ENCODE results near the gene HEXD. TPM values are rescaled to one million over a fixed set of nuclear protein-coding genes. Genes with fewer than 3 reads are reported as not detected.
"Not testable (repeated sequence)": the region's sequence is repeated elsewhere in the genome, so short reads cannot be mapped to it uniquely, and the experiment has no call there.

HEXD gene
- total RNA-seq, 1 donor from 2014 or later = 9.7 TPM

DNA sequence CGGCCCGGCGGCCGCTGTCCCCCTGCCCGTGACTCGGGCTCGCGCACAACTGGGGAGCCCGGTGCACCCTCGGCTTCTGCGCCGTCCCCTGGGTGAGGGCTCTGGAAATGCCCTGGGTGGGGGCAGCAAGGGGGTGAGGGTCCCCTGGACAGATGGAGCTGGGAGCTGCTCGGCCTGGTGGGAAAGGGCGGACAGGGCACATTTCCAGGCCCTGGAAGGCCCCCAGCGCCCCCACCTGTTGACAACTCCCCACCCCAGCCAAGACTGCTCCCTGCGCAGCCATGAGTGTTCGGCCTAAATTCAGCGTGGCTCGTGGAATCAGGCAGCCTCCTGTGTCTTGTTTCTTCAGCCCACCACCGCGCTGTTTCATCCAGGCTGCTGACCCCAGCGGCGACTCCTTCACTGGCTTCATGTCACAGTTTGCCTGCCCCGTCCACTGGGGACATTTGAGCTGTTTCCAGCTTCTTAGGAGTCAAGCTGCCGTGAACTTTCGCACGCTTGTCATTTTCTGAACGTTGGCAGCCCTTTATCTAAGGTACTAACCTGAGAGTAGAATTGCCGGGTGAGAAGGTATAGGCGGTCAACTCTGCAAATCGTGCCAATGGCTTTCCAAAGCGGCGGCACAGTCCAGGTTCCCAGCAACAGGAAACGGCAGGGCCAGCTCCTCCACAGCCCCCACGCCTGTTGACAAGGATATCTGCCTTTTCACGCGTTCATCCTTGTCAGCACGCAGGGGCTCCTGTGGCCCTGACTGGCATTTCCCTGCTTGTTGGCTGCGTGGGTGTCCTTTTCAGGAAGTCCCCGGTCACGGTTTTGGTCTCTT is 45.7 kb upstream of the HEXD start:
- no peak for FAIRE-seq
- DNase-seq (ENCODE audit: low read depth) = no peak
- H3K27me3 ChIP-seq (ENCODE audit: control insufficient read depth, insufficient read depth, low read length) = peaks cover 31% of the 10 kb centered on the region
- no peak overlapping the region for H3K4me3 ChIP-seq (ENCODE audit: low read depth, low read length)
- TF ChIP-seq, protein P1, sequence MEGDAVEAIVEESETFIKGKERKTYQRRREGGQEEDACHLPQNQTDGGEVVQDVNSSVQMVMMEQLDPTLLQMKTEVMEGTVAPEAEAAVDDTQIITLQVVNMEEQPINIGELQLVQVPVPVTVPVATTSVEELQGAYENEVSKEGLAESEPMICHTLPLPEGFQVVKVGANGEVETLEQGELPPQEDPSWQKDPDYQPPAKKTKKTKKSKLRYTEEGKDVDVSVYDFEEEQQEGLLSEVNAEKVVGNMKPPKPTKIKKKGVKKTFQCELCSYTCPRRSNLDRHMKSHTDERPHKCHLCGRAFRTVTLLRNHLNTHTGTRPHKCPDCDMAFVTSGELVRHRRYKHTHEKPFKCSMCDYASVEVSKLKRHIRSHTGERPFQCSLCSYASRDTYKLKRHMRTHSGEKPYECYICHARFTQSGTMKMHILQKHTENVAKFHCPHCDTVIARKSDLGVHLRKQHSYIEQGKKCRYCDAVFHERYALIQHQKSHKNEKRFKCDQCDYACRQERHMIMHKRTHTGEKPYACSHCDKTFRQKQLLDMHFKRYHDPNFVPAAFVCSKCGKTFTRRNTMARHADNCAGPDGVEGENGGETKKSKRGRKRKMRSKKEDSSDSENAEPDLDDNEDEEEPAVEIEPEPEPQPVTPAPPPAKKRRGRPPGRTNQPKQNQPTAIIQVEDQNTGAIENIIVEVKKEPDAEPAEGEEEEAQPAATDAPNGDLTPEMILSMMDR (IDR thresholded peaks at IDR 0.05; ENCODE audit: insufficient read depth, low read length, severe bottlenecking) = no peak
- H3K36me3 ChIP-seq (ENCODE audit: control insufficient read depth, insufficient read depth, low read length) = no peaks in the 10 kb centered on the region

DNA sequence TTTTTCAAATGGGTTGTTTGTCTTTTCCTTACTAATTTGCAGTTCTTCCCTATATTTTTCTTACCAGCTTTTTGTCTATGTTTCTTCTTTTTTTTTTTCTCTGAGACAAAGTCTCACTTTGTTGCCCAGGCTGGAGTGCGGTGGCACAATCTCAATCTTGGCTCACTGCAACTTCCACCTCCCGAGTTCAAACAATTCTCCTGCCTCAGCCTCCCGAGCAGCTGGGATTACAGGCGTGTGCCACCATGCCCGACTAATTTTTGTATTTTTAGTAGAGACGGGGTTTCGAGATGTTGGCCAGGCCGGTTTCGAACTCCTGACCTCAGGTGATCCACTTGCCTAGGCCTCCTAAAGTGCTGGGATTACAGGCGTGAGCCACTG is 45.1 kb upstream of the HEXD start:
- not testable (repeated sequence) for H3K36me3 ChIP-seq (ENCODE audit: control insufficient read depth, insufficient read depth, low read length); FAIRE-seq; DNase-seq (ENCODE audit: low read depth); H3K4me3 ChIP-seq (ENCODE audit: low read depth, low read length)
- H3K27me3 ChIP-seq (ENCODE audit: control insufficient read depth, insufficient read depth, low read length) = peaks cover 32% of the 10 kb centered on the region

DNA sequence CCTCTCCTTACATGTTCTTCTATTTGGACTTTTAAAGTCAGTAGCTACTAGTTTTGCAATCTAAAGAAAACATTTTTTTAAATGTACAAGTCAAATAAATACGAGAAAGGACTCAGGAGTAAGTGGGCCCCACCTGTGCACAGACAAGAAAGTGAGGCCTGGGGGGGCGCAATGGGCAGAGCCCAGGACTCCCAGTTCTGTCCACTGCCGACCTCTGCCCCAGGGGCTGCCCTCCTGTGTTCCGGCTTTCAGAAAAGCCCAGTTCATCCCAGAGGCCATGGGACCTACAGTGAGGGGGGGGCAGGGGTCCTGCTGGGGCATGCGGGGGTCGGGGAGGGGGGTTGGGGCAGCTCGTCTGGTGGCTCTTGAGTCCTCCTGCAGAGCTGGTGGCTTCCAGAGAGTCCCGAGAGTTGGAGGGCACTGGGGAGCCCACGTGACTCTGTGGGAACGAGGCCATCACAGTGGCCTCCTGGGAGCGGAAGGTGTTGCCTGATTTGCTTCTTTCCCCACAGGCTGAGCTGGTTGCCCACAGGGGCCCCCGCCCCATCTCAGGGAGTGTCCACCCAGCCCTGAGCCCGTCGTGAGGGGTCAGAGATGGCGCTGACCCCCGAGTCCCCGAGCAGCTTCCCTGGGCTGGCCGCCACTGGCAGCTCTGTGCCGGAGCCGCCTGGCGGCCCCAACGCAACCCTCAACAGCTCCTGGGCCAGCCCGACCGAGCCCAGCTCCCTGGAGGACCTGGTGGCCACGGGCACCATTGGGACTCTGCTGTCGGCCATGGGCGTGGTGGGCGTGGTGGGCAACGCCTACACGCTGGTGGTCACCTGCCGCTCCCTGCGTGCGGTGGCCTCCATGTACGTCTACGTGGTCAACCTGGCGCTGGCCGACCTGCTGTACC is 44.2 kb upstream of the HEXD start:
- no peaks in the 10 kb centered on the region for H3K36me3 ChIP-seq (ENCODE audit: control insufficient read depth, insufficient read depth, low read length)
- peaks cover 31% of the 10 kb centered on the region for H3K27me3 ChIP-seq (ENCODE audit: control insufficient read depth, insufficient read depth, low read length)
- no peak overlapping the region for H3K4me3 ChIP-seq (ENCODE audit: low read depth, low read length)
- TF ChIP-seq, protein P1 (IDR thresholded peaks at IDR 0.05; ENCODE audit: insufficient read depth, low read length, severe bottlenecking) = no peak
- DNase-seq (ENCODE audit: low read depth) = no peak
- FAIRE-seq = no peak

DNA sequence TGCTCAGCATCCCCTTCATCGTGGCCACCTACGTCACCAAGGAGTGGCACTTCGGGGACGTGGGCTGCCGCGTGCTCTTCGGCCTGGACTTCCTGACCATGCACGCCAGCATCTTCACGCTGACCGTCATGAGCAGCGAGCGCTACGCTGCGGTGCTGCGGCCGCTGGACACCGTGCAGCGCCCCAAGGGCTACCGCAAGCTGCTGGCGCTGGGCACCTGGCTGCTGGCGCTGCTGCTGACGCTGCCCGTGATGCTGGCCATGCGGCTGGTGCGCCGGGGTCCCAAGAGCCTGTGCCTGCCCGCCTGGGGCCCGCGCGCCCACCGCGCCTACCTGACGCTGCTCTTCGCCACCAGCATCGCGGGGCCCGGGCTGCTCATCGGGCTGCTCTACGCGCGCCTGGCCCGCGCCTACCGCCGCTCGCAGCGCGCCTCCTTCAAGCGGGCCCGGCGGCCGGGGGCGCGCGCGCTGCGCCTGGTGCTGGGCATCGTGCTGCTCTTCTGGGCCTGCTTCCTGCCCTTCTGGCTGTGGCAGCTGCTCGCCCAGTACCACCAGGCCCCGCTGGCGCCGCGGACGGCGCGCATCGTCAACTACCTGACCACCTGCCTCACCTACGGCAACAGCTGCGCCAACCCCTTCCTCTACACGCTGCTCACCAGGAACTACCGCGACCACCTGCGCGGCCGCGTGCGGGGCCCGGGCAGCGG is 43.4 kb upstream of the HEXD start:
- TF ChIP-seq, protein P1 (IDR thresholded peaks at IDR 0.05; ENCODE audit: insufficient read depth, low read length, severe bottlenecking) = no peak
- FAIRE-seq (no peak), DNase-seq (ENCODE audit: low read depth) (no peak)
- Histone ChIP-seq H3K27me3 (ENCODE audit: control insufficient read depth, insufficient read depth, low read length) (peaks cover 32% of the 10 kb centered on the region), H3K36me3 (ENCODE audit: control insufficient read depth, insufficient read depth, low read length) (no peaks in the 10 kb centered on the region), H3K4me3 (ENCODE audit: low read depth, low read length) (no peak overlapping the region)

DNA sequence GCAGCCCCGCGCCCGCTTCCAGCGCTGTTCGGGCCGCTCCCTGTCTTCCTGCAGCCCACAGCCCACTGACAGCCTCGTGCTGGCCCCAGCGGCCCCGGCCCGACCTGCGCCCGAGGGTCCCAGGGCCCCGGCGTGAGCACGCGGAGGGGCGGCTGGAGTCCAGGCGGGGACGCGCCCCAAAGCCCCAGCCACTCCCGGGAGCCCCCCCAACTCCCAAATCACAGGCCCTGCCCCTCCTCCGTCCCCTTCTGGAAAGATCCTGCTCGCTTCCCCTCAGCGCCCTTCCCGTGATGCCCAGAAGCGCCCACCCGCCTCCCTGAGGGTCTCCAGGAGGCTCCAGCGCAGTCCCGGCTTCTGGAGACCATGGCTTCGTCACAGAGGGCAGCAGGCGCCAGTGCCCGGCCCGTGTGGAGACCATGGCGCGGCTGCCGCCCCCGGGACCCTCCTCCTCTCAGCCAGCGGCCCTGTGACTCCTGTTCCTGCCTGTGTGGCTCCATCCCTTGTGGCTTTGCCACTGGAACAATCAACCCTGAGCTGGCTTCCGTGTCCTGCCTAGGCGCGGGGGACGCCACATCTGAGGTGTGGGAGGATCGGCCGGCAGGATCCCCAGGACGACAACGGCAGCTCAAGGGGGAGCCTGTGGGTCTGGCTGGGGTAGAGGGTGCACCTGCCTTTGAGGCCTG is 42.6 kb upstream of the HEXD start:
- TF ChIP-seq, protein P1 (IDR thresholded peaks at IDR 0.05; ENCODE audit: insufficient read depth, low read length, severe bottlenecking) = no peak
- DNase-seq (ENCODE audit: low read depth) (no peak), FAIRE-seq (no peak)
- H3K27me3 ChIP-seq (ENCODE audit: control insufficient read depth, insufficient read depth, low read length) = peaks cover 33% of the 10 kb centered on the region
- no peaks in the 10 kb centered on the region for H3K36me3 ChIP-seq (ENCODE audit: control insufficient read depth, insufficient read depth, low read length)
- H3K4me3 ChIP-seq (ENCODE audit: low read depth, low read length) = no peak overlapping the region
